Smooth muscle cell (in vitro differentiated cells): Measurements from ENCODE around the gene EDRF1. TPM values are rescaled to one million over a fixed set of nuclear protein-coding genes. Genes with fewer than 3 reads are reported as not detected.

Source experiments
- DNase-seq: peaks from one replicate; lab custom pipeline; 2025; ENCODE audit not compliant: unreplicated experiment; lab: John Stamatoyannopoulos, UW
- H2AFZ ChIP-seq: fragments of 200-600 bp; sonication (generic); 2 replicates; pipeline ENCODE4 v1.6.0; 2016; ENCODE audit warnings: antibody characterized with exemption, low read depth, mild to moderate bottlenecking
- H3F3A ChIP-seq: fragments of 200-600 bp; sonication (generic); 2 replicates; pipeline ENCODE4 v1.6.0; 2017; ENCODE audit warnings: antibody characterized with exemption, low read depth
- H3K27ac ChIP-seq: fragments of 200-600 bp; sonication (generic); 2 replicates; pipeline ENCODE4 v1.5.1; 2016; ENCODE audit warnings: low read depth, mild to moderate bottlenecking
- H3K27me3 ChIP-seq: fragments of 200-600 bp; sonication (generic); 2 replicates; pipeline ENCODE4 v1.6.1; 2016; ENCODE audit warnings: low read depth, mild to moderate bottlenecking
- H3K36me3 ChIP-seq: fragments of 200-600 bp; sonication (generic); 2 replicates; pipeline ENCODE4 v1.5.1; 2016; ENCODE audit warnings: low read depth
- H3K4me1 ChIP-seq: fragments of 200-600 bp; sonication (generic); 2 replicates; pipeline ENCODE4 v1.5.1; 2016; ENCODE audit warnings: low read depth
- H3K4me2 ChIP-seq: fragments of 200-600 bp; sonication (generic); 2 replicates; pipeline ENCODE4 v1.6.0; 2016; ENCODE audit warnings: mild to moderate bottlenecking
- H3K4me3 ChIP-seq: fragments of 200-600 bp; sonication (generic); 2 replicates; pipeline ENCODE4 v1.5.1; 2016; ENCODE audit warnings: mild to moderate bottlenecking
- H3K79me2 ChIP-seq: fragments of 200-600 bp; sonication (generic); 2 replicates; pipeline ENCODE4 v1.6.0; 2016; ENCODE audit warnings: low read depth, mild to moderate bottlenecking
- H3K9ac ChIP-seq: fragments of 200-600 bp; sonication (generic); 2 replicates; pipeline ENCODE4 v1.6.0; 2016; ENCODE audit warnings: low read depth
- H3K9me3 ChIP-seq: fragments of 200-600 bp; sonication (generic); replicated peaks from 2 replicates; pipeline ENCODE4 v1.5.1; 2016; ENCODE audit warnings: low read depth
- H4K20me1 ChIP-seq: fragments of 200-600 bp; sonication (generic); 2 replicates; pipeline ENCODE4 v1.6.0; 2016; ENCODE audit warnings: low read depth
- WGBS: methylation state at CpG from one replicate; pipeline ENCODE4 v1.1.7; 2016; ENCODE audit warnings: low lambda C conversion rate; 5-methylcytosine and 5-hydroxymethylcytosine counted together
- polyA plus RNA-seq: library from polyadenylated mRNA; unstranded; fragments of >200 nt; fragmentation: Nextera tagmentation; extraction: Ambion mirVana; gene quantifications from 2 replicates; pipeline ENCODE4 v1.2.1, GENCODE V29; 2016
- total RNA-seq: library from RNA; depleted of rRNA; stranded (reverse); fragments of >200 nt; gene quantifications from 2 replicates; pipeline ENCODE4 v1.2.3, GENCODE V29; 2014
- TF ChIP-seq, protein P1 (sequence below): fragments of 200-600 bp; sonication (generic); IDR thresholded peaks from 2 replicates; pipeline ENCODE4 v1.5.1; 2017; ENCODE audit warnings: borderline replicate concordance, mild to moderate bottlenecking, antibody characterized with exemption; ENCODE audit not compliant: insufficient read depth, poor library complexity, severe bottlenecking

The EDRF1 gene
- total and polyA plus RNA-seq, 2 experiments from 2014 or later = 8.5 to 22.0 TPM

GRCh38 chr10:125734823-125735222, 15.3 kb downstream of the EDRF1 start:
- H3K4me3 ChIP-seq = no peak overlapping the region
- no peaks in the 10 kb centered on the region for H3K9me3 ChIP-seq
- H3K4me1 ChIP-seq = no peaks in the 10 kb centered on the region
- 100% methylated on average over 1 of the region's 1 CpG for WGBS
- H3K9ac ChIP-seq = no peak overlapping the region
- peaks cover 60% of the 10 kb centered on the region for H3K36me3 ChIP-seq
- no peak for DNase-seq
- TF ChIP-seq, protein P1, sequence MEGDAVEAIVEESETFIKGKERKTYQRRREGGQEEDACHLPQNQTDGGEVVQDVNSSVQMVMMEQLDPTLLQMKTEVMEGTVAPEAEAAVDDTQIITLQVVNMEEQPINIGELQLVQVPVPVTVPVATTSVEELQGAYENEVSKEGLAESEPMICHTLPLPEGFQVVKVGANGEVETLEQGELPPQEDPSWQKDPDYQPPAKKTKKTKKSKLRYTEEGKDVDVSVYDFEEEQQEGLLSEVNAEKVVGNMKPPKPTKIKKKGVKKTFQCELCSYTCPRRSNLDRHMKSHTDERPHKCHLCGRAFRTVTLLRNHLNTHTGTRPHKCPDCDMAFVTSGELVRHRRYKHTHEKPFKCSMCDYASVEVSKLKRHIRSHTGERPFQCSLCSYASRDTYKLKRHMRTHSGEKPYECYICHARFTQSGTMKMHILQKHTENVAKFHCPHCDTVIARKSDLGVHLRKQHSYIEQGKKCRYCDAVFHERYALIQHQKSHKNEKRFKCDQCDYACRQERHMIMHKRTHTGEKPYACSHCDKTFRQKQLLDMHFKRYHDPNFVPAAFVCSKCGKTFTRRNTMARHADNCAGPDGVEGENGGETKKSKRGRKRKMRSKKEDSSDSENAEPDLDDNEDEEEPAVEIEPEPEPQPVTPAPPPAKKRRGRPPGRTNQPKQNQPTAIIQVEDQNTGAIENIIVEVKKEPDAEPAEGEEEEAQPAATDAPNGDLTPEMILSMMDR = no peak
- H3K4me2 ChIP-seq = no peak overlapping the region
- no peaks in the 10 kb centered on the region for H3K79me2 ChIP-seq
- no peak overlapping the region for H3K27ac ChIP-seq
- H2AFZ ChIP-seq = no peak overlapping the region
- H3F3A ChIP-seq = no peaks in the 10 kb centered on the region
- H4K20me1 ChIP-seq = peaks cover 4% of the 10 kb centered on the region
- H3K27me3 ChIP-seq = no peaks in the 10 kb centered on the region

- no peaks in the 10 kb centered on the region for H3K27me3 ChIP-seq
- H2AFZ ChIP-seq = no peak overlapping the region
- DNase-seq = no peak
- H3K79me2 ChIP-seq = no peaks in the 10 kb centered on the region
- TF ChIP-seq, protein P1 = no peak
- no peaks in the 10 kb centered on the region for H3K4me1 ChIP-seq
- 95% methylated on average over 5 of the region's 5 CpGs for WGBS
- no peak overlapping the region for H3K9ac ChIP-seq
- H3K4me2 ChIP-seq = no peak overlapping the region
- H3K36me3 ChIP-seq = peaks cover 47% of the 10 kb centered on the region
- no peaks in the 10 kb centered on the region for H3F3A ChIP-seq
- H4K20me1 ChIP-seq = peaks cover 4% of the 10 kb centered on the region
- no peak overlapping the region for H3K27ac ChIP-seq
- no peak overlapping the region for H3K4me3 ChIP-seq
- H3K9me3 ChIP-seq = no peaks in the 10 kb centered on the region
Observed at GRCh38 chr10:125738206-125738605, 18.7 kb downstream of the EDRF1 start.

GRCh38 chr10:125739994-125740679, 20.6 kb downstream of the EDRF1 start:
- Histone ChIP-seq H3K9ac (no peak overlapping the region), H2AFZ (no peak overlapping the region), H3K4me1 (no peaks in the 10 kb centered on the region), H3K79me2 (no peaks in the 10 kb centered on the region), H3K36me3 (peaks cover 37% of the 10 kb centered on the region), H3F3A (no peaks in the 10 kb centered on the region), H3K27me3 (no peaks in the 10 kb centered on the region), H3K4me3 (no peak overlapping the region), H3K4me2 (no peak overlapping the region), H3K27ac (no peak overlapping the region), H3K9me3 (no peaks in the 10 kb centered on the region), H4K20me1 (peaks cover 4% of the 10 kb centered on the region)
- WGBS = 97% methylated on average over 7 of the region's 7 CpGs
- no peak for DNase-seq
- TF ChIP-seq, protein P1 = no peak

DNA sequence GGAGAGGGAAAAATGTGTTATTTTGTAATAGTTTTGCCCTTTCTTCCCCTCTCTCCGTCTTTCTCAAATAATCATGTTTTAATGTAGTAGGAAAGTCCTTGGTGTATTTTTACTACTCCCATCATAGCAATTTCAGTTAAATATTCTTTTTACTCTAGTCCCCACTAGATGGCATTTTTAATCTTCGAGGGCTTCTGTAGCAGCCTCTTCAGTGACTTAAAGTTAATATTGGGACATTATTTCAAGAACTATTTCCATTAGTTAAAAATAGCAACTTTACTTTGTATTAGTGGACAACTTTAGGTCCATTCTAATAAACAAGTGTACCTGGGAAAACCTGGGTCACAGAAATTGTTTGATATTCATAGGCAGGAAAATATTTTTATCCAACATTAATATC, 23.0 kb downstream of the EDRF1 start:
- no peak overlapping the region for H2AFZ ChIP-seq
- no peaks in the 10 kb centered on the region for H3K4me1 ChIP-seq
- DNase-seq = no peak
- H3K27ac ChIP-seq = no peak overlapping the region
- peaks cover 50% of the 10 kb centered on the region for H3K36me3 ChIP-seq
- TF ChIP-seq, protein P1 = peak; percentile 15
- no peaks in the 10 kb centered on the region for H3F3A ChIP-seq
- H4K20me1 ChIP-seq = no peaks in the 10 kb centered on the region
- WGBS = 82% methylated on average over 2 of the region's 2 CpGs
- H3K9ac ChIP-seq = no peak overlapping the region
- H3K27me3 ChIP-seq = no peaks in the 10 kb centered on the region
- H3K4me2 ChIP-seq = no peak overlapping the region
- H3K9me3 ChIP-seq = no peaks in the 10 kb centered on the region
- no peaks in the 10 kb centered on the region for H3K79me2 ChIP-seq
- H3K4me3 ChIP-seq = no peak overlapping the region
